Esophagus (tissue), 2 donors: ENCODE results near the gene SLC35F1. TPM values are rescaled to one million over a fixed set of nuclear protein-coding genes. Genes with fewer than 3 reads are reported as not detected.

Experiments
- H3K27ac ChIP-seq, 2 donors: one replicate each; pipeline ENCODE4 v1.5.1; 2013; ENCODE audit warnings: low read depth in 2 of 2, mild to moderate bottlenecking in 2 of 2, inconsistent platforms in 1 of 2, low read length in 1 of 2, moderate library complexity in 1 of 2
- H3K27me3 ChIP-seq, 2 donors: one replicate each; pipeline ENCODE4 v1.6.1; 2013; ENCODE audit warnings: low read length in 2 of 2, control low read depth in 1 of 2, mild to moderate bottlenecking in 1 of 2; ENCODE audit not compliant: insufficient read depth in 2 of 2, control insufficient read depth in 1 of 2
- H3K36me3 ChIP-seq, 2 donors: one replicate each; pipeline ENCODE4 v1.6.1; 2013; ENCODE audit warnings: low read length in 1 of 2; ENCODE audit not compliant: control insufficient read depth in 2 of 2, insufficient read depth in 2 of 2
- H3K4me1 ChIP-seq, 2 donors: one replicate each; pipeline ENCODE4 v1.6.1; 2013; ENCODE audit warnings: low read length in 1 of 2; ENCODE audit not compliant: control insufficient read depth in 2 of 2, insufficient read depth in 2 of 2
- H3K4me3 ChIP-seq, 2 donors: one replicate each; pipeline ENCODE4 v1.5.1; 2013; ENCODE audit warnings: low read length in 2 of 2, mild to moderate bottlenecking in 2 of 2, low read depth in 1 of 2, moderate library complexity in 1 of 2
- H3K9me3 ChIP-seq, 2 donors: one replicate each; pipeline ENCODE4 v1.6.1; 2013; ENCODE audit warnings: mild to moderate bottlenecking in 2 of 2, low read depth in 1 of 2, low read length in 1 of 2, moderate library complexity in 1 of 2; ENCODE audit not compliant: control insufficient read depth in 2 of 2, insufficient read depth in 1 of 2
- WGBS, 2 donors: extraction: QIAGEN DNeasy Blood & Tissue Kit; methylation state at CpG; one replicate each; pipeline ENCODE4 v1.1.7; 2013; 5-methylcytosine and 5-hydroxymethylcytosine counted together
- polyA plus RNA-seq, 2 donors: library from polyadenylated mRNA; stranded (reverse); fragments of 200-250 nt; gene quantifications; one replicate each; pipeline ENCODE4 v1.2.3, GENCODE V29; 2013
- donor health status: healthy with polysubstance abuse.
- donor health status: Bipolar disorder and iron deficiency.

Gene SLC35F1
- polyA plus RNA-seq, 2 donors, result 0.08 to 0.13 TPM

DNA sequence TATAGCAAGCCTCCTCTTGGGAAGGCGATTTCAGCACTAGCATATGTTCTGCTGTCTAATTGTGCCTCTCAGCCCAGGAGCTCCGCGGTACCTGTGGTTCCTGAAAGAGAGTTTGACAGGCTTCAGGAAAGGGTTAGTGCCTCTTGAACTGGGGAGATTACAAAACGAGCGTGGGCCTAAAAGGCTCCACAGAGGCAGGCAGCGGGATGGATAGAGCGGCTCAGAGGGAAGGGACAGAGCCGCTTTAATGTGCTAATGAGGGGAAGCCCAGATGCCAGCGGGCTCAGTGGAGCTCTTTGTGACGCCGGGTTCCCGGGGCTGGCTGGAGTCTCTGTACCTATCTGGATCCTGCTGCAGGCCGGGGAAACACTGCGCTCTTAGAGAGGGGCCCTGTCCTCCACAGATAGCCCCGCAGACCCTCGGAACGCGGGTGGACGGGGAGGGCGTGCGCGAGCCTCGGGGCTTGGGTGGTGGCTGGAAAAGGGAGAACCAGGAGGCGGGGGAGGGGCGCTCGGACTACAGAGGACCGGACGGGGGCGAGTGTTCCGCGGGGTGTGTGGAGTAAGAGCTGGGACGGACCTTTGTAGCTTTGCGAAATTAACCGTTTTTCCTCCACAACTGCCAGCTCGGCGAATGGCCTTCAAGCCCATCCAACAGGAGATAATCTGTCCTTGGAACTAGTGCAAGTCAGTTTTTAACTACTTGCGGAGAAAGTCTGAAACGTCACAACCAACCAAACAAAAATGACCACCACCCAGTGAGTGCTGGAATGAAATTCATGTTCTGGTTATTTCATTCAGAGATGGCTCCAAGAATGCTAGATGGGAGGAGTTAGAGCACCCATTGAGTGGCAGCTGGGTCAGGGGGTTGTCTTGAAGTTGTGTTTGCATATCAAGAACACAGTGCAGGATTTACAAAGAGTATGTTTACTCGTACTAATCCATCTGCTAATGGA, 13.0 kb downstream of the SLC35F1 start:
- Histone ChIP-seq H3K27me3 (no peaks in the 10 kb centered on the region), H3K27ac (no peak overlapping the region), H3K4me3 (peak overlapping the region in 1 of 2 donors; percentile 10), H3K36me3 (no peaks in the 10 kb centered on the region), H3K9me3 (no peaks in the 10 kb centered on the region), H3K4me1 (no peaks in the 10 kb centered on the region)
- 3 to 4% methylated on average over 39 of the region's 39 CpGs for WGBS, 2 donors

DNA sequence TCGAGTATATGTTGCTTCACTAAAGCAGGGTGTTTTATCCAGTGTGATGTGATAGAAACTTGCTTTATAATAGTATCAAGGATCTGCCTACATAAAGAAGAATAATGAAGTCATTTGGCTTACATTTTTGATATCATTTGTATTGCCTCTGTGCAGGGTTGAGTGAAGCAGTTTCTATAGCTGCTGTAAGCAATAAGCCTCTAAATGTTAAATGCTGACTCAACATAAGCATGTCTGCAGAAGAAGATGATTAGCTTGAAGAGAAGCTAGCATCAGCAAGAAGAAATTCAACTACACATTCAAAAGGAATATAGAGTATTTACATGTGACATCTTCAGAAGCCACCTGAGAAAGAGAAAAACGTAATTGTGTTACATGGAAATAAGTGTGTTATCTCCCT, 17.6 kb downstream of the SLC35F1 start:
- Histone ChIP-seq H3K9me3 (no peaks in the 10 kb centered on the region), H3K27ac (no peak overlapping the region), H3K36me3 (no peaks in the 10 kb centered on the region), H3K27me3 (no peaks in the 10 kb centered on the region), H3K4me1 (no peaks in the 10 kb centered on the region), H3K4me3 (no peak overlapping the region)
- WGBS, 2 donors, result 67 to 70% methylated on average over 2 of the region's 2 CpGs

DNA sequence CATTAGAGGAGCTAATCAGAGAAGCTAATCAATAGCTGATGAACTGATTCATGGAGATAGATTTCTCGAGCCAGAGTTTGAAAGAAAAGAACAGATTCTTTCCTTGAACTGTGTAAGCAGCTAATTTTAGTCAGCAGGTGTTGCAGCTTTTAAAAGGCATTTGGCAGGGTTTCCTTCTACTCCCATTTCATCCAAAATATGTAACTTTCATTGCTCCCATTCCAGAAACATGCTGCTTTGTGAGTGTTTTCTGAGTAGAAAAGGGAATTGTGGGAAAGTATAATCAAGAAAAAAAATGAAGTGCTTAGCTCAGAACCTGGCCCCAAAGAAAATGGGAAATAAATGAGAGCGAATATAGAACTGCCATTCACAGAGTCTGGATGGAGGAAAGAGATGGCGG, 20.8 kb downstream of the SLC35F1 start:
- Histone ChIP-seq H3K4me3 (no peak overlapping the region), H3K27me3 (no peaks in the 10 kb centered on the region), H3K4me1 (no peaks in the 10 kb centered on the region), H3K9me3 (no peaks in the 10 kb centered on the region), H3K36me3 (no peaks in the 10 kb centered on the region), H3K27ac (no peak overlapping the region)
- 83 to 88% methylated on average over 3 of the region's 3 CpGs for WGBS, 2 donors

DNA sequence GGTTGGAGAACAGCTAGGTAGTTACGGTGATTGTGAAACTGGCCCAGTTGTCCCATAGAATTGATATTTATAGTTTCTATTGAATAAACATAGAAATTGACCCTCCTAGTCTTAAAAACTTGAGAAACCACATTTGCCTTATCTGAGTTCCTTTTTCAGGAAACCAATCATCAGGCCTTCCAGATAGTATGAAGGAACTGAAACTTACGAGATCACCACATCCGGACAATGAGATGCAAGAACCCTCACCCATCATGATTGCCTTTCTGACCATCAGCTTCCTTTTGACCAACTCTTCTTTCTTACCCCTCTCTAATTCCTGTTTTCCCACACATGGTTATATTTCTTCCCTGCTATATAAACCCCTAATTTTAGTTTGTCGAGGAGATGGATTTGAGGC, 21.8 kb downstream of the SLC35F1 start:
- no peaks in the 10 kb centered on the region for H3K27me3 ChIP-seq
- H3K27ac ChIP-seq, result no peak overlapping the region
- H3K36me3 ChIP-seq, result no peaks in the 10 kb centered on the region
- WGBS, 2 donors, result 75 to 88% methylated on average over 4 of the region's 4 CpGs
- H3K4me1 ChIP-seq, result no peaks in the 10 kb centered on the region
- no peaks in the 10 kb centered on the region for H3K9me3 ChIP-seq
- H3K4me3 ChIP-seq, result no peak overlapping the region

DNA sequence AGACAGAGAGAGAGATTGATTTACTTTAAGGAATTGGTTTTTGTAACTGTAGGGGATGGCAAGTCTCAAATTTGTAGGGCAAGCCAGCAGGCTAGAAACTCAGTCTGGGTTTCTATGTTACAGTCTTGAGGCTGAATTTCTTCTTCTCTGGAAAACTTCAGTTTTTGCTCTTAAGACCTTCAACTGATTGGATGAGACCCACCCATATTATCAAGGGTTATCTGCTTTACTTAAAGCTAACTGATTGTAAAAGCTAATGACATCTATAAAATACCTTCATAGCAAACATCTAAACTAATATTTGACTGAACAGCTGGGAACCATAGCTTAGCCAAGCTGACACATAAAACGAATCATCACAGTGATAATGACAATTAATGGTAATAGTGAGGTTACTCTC, 22.4 kb downstream of the SLC35F1 start:
- Histone ChIP-seq H3K4me1 (no peaks in the 10 kb centered on the region), H3K27me3 (no peaks in the 10 kb centered on the region), H3K9me3 (no peaks in the 10 kb centered on the region), H3K27ac (no peak overlapping the region), H3K36me3 (no peaks in the 10 kb centered on the region), H3K4me3 (no peak overlapping the region)
- WGBS, 2 donors, result 65 to 75% methylated on average over 1 of the region's 1 CpG

DNA sequence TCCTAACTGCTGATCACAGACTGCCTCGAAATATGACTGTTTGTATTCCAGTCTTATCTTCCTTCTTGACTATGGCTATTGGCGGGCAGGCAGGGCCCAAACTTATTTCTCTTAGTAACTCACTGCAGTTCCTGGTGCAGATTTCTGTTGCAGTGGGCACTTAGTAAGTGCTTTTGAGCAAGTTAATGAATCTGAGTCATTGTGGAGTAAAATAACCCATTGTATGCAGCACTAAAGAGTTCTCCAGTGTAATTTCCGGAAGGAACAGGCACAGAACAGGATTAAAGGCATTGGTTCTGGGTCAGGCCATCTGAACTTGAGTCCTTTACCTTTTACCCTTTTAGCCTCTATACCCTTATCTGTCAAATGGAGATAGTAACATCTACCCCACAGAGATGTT, 23.6 kb downstream of the SLC35F1 start:
- Histone ChIP-seq H3K9me3 (no peaks in the 10 kb centered on the region), H3K4me3 (no peak overlapping the region), H3K36me3 (no peaks in the 10 kb centered on the region), H3K27me3 (no peaks in the 10 kb centered on the region), H3K4me1 (no peaks in the 10 kb centered on the region), H3K27ac (no peak overlapping the region)
- 84% methylated on average over 3 of the region's 3 CpGs for WGBS, 2 donors

DNA sequence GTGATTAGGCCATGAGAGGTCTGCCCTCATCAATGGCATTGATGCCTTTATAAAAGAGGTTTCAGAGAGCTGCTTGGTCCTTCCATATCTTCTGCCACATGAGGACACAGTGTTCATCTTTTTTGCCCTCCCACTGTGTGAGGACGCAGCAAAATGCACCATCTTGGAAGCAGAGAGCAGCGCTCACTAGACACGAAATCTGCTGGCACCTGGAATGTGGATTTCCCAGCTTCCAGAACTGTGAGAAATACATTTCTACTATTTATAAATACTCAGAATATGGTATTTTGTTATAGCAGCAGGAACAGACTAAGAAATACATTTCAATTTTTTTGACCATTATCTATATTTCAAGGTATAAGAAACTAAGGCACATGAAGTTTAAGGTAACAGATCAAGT, 24.9 kb downstream of the SLC35F1 start:
- no peak overlapping the region for H3K4me3 ChIP-seq
- no peaks in the 10 kb centered on the region for H3K4me1 ChIP-seq
- no peak overlapping the region for H3K27ac ChIP-seq
- H3K27me3 ChIP-seq, result no peaks in the 10 kb centered on the region
- H3K36me3 ChIP-seq, result no peaks in the 10 kb centered on the region
- WGBS, 2 donors, result 88 to 92% methylated on average over 3 of the region's 3 CpGs
- H3K9me3 ChIP-seq, result no peaks in the 10 kb centered on the region

DNA sequence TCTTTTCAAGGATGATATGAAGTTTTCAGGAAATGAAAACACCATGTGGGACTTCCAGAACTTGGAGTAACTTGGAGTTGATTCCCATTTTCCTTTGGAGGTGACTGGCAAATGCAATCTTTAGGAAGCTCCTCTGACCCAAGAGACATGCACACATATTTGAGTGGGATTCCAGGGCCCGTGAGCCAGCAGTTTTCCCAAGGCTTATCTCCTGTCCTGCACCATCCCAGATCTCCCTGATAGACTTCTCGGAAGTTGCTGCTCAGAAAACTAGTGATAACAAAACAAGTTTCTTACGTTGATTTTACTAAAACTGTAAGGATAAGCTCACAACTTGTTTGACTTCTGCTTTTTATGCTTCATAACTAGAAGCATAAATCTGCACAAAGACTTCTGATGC, 25.6 kb downstream of the SLC35F1 start:
- Histone ChIP-seq H3K4me3 (no peak overlapping the region), H3K27me3 (no peaks in the 10 kb centered on the region), H3K9me3 (no peaks in the 10 kb centered on the region), H3K36me3 (no peaks in the 10 kb centered on the region), H3K27ac (no peak overlapping the region), H3K4me1 (no peaks in the 10 kb centered on the region)
- 46 to 48% methylated on average over 3 of the region's 3 CpGs for WGBS, 2 donors

DNA sequence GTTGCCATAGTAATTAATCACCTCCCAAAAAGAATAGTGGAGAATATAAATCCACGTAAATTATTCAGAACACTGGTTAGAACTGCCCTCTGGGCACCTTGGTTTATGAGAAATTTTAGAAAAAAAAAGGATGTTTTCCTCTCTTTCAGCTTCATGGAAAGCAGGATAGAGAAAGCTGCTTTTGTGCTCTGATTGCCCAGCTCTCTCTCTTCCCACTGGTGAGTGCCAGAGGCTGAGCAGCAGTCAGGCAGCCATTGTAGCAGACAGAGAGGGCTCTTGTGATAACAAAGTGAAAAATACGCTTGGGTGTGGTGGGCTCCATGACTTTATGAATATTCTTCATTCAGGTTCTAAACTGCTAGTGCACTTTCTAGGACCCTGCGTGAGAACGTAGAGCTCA, 26.4 kb downstream of the SLC35F1 start:
- Histone ChIP-seq H3K27me3 (no peaks in the 10 kb centered on the region), H3K27ac (no peak overlapping the region), H3K4me3 (no peak overlapping the region), H3K36me3 (no peaks in the 10 kb centered on the region), H3K9me3 (no peaks in the 10 kb centered on the region), H3K4me1 (no peaks in the 10 kb centered on the region)
- 67 to 76% methylated on average over 4 of the region's 4 CpGs for WGBS, 2 donors
